SU-DHL-6 (cell line): ENCODE measurements around the gene MLN.

Source experiments
- H2AFZ ChIP-seq: fragments of 200-600 bp; sonication (generic); 2 replicates; pipeline ENCODE4 v1.6.1; 2014; ENCODE audit warnings: low read depth, mild to moderate bottlenecking, moderate library complexity, mixed read lengths, antibody characterized with exemption, low read length; ENCODE audit not compliant: severe bottlenecking
- H3F3A ChIP-seq: fragments of 200-600 bp; shearing (Covaris generic); 2 replicates; pipeline ENCODE4 v1.6.0; 2016; ENCODE audit warnings: antibody characterized with exemption, mild to moderate bottlenecking; ENCODE audit not compliant: insufficient read depth
- H3K27ac ChIP-seq: fragments of 200-600 bp; sonication (generic); 2 replicates; pipeline ENCODE4 v1.5.1; 2016; ENCODE audit warnings: low read depth, mild to moderate bottlenecking, low read length, moderate library complexity, mixed read lengths
- H3K27me3 ChIP-seq: fragments of 200-600 bp; sonication (generic), shearing (Covaris generic); 2 replicates; pipeline ENCODE4 v1.6.0; 2014; ENCODE audit warnings: mild to moderate bottlenecking, low read length
- H3K36me3 ChIP-seq: fragments of 200-600 bp; sonication (generic); 2 replicates; pipeline ENCODE4 v1.6.1; 2014; ENCODE audit warnings: mild to moderate bottlenecking, low read length, mixed read lengths
- H3K4me2 ChIP-seq: fragments of 300-600, 200-600 bp; shearing (Covaris generic), sonication (generic); 2 replicates; pipeline ENCODE4 v1.6.0; 2014; ENCODE audit warnings: low read length, low read depth, mild to moderate bottlenecking; ENCODE audit not compliant: poor library complexity, severe bottlenecking
- H3K4me3 ChIP-seq: fragments of 200-600 bp; sonication (generic); 2 replicates; pipeline ENCODE4 v1.5.1; 2014; ENCODE audit warnings: antibody characterized with exemption, low read length, mild to moderate bottlenecking, mixed read lengths; ENCODE audit not compliant: insufficient read depth, poor library complexity, severe bottlenecking
- H3K79me2 ChIP-seq: fragments of 200-600 bp; sonication (generic); 2 replicates; pipeline ENCODE4 v1.6.1; 2014; ENCODE audit warnings: mild to moderate bottlenecking, low read length, moderate library complexity; ENCODE audit not compliant: insufficient read depth
- H3K9ac ChIP-seq: fragments of 200-600 bp; sonication (generic); 2 replicates; pipeline ENCODE4 v1.7.0; 2014; ENCODE audit warnings: mild to moderate bottlenecking, low read length
- H3K9me2 ChIP-seq: fragments of 200-600 bp; sonication (generic); replicated peaks from 2 replicates; pipeline ENCODE4 v1.6.1; 2014; ENCODE audit warnings: low read length; ENCODE audit not compliant: insufficient read depth
- H3K9me3 ChIP-seq: fragments of 200-600 bp; sonication (generic); 2 replicates; pipeline ENCODE4 v1.6.1; 2014; ENCODE audit warnings: low read length, mixed read lengths; ENCODE audit not compliant: insufficient read depth
- H4K20me1 ChIP-seq: fragments of 200-600 bp; sonication (generic); 2 replicates; pipeline ENCODE4 v1.6.1; 2014; ENCODE audit warnings: low read depth, mild to moderate bottlenecking, antibody characterized with exemption, low read length, moderate library complexity, mixed read lengths
- EZH2phosphoT487 ChIP-seq: fragments of 200-600 bp; sonication (generic), shearing (Covaris generic); conservative IDR thresholded peaks from 2 replicates; pipeline ENCODE4 v1.6.1; 2018; ENCODE audit warnings: mild to moderate bottlenecking, antibody characterized with exemption, low read length, moderate library complexity, mixed read lengths
- TF ChIP-seq, protein P1 (sequence below): fragments of 200-600 bp; sonication (generic); IDR thresholded peaks from one replicate; pipeline ENCODE4 v1.5.1; 2017; ENCODE audit warnings: antibody characterized with exemption, mild to moderate bottlenecking, low read length, moderate library complexity; ENCODE audit not compliant: insufficient read depth, poor library complexity, severe bottlenecking

Gene MLN

GRCh38 chr6:33841070-33841469, 37.3 kb upstream of the MLN start:
- Histone ChIP-seq H3K4me2 (no peak overlapping the region), H2AFZ (no peak overlapping the region), H3K9me3 (no peaks in the 10 kb centered on the region), H3K36me3 (no peaks in the 10 kb centered on the region), H3K9ac (no peak overlapping the region), H3K9me2 (no peaks in the 10 kb centered on the region), H3K27ac (no peak overlapping the region), H3K4me3 (no peak overlapping the region), H3K27me3 (no peaks in the 10 kb centered on the region), H3K79me2 (no peaks in the 10 kb centered on the region), H4K20me1 (no peaks in the 10 kb centered on the region), H3F3A (no peaks in the 10 kb centered on the region)
- TF ChIP-seq, protein P1, sequence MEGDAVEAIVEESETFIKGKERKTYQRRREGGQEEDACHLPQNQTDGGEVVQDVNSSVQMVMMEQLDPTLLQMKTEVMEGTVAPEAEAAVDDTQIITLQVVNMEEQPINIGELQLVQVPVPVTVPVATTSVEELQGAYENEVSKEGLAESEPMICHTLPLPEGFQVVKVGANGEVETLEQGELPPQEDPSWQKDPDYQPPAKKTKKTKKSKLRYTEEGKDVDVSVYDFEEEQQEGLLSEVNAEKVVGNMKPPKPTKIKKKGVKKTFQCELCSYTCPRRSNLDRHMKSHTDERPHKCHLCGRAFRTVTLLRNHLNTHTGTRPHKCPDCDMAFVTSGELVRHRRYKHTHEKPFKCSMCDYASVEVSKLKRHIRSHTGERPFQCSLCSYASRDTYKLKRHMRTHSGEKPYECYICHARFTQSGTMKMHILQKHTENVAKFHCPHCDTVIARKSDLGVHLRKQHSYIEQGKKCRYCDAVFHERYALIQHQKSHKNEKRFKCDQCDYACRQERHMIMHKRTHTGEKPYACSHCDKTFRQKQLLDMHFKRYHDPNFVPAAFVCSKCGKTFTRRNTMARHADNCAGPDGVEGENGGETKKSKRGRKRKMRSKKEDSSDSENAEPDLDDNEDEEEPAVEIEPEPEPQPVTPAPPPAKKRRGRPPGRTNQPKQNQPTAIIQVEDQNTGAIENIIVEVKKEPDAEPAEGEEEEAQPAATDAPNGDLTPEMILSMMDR = no peak
- no peak for TF ChIP-seq EZH2phosphoT487

- Histone ChIP-seq H3F3A (no peaks in the 10 kb centered on the region), H2AFZ (no peak overlapping the region), H3K9me2 (no peaks in the 10 kb centered on the region), H3K4me3 (no peak overlapping the region), H3K27me3 (no peaks in the 10 kb centered on the region), H3K79me2 (no peaks in the 10 kb centered on the region), H4K20me1 (no peaks in the 10 kb centered on the region), H3K9me3 (no peaks in the 10 kb centered on the region), H3K4me2 (no peak overlapping the region), H3K36me3 (no peaks in the 10 kb centered on the region), H3K27ac (no peak overlapping the region), H3K9ac (no peak overlapping the region)
- TF ChIP-seq, protein P1 = no peak
- TF ChIP-seq EZH2phosphoT487 = no peak
These were observed 36.5 kb upstream of the MLN start for GRCh38 chr6:33840048-33840926.

GRCh38 chr6:33839399-33840047, 35.7 kb upstream of the MLN start:
- Histone ChIP-seq H3K27me3 (no peaks in the 10 kb centered on the region), H3K9me2 (no peaks in the 10 kb centered on the region), H3K9ac (no peak overlapping the region), H3K36me3 (no peaks in the 10 kb centered on the region), H3F3A (no peaks in the 10 kb centered on the region), H3K4me3 (no peak overlapping the region), H3K79me2 (no peaks in the 10 kb centered on the region), H3K27ac (no peak overlapping the region), H3K9me3 (no peaks in the 10 kb centered on the region), H2AFZ (no peak overlapping the region), H4K20me1 (no peaks in the 10 kb centered on the region), H3K4me2 (no peak overlapping the region)
- TF ChIP-seq, protein P1 = no peak
- TF ChIP-seq EZH2phosphoT487 = no peak
